Amniotic stem cell (primary cell): ENCODE results near the gene LARGE2.

Source experiments
- DNase-seq: peaks from one replicate; lab custom pipeline; 2025; lab: John Stamatoyannopoulos, UW

LARGE2 gene

GRCh38 chr11:45930031-45930794, 7.8 kb downstream of the LARGE2 start:
- DNase-seq = no peak

GRCh38 chr11:45930951-45931570, 8.6 kb downstream of the LARGE2 start:
- no peak for DNase-seq

- DNase-seq = no peak
Measured at GRCh38 chr11:45931739-45932138, 9.3 kb downstream of the LARGE2 start.

DNA sequence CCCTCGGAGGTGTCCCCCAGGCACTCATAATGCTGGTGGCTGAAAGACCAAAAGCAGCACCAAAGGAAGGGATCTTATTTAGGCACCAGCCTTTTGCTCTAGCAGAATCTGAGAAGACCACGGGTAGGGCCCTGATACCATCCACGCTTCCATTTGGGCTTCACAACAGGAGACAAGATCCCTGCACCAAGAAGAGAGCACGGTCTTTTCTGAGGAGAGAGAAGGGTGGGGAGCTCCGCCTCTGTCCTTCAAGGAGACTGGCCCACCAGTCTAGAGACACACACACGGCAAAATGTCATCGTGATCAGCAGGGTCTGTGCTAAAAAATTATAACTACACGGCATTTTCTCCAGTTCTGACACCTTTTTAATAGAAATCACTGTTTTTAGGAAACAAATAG, 9.8 kb downstream of the LARGE2 start:
- DNase-seq = no peak

DNA sequence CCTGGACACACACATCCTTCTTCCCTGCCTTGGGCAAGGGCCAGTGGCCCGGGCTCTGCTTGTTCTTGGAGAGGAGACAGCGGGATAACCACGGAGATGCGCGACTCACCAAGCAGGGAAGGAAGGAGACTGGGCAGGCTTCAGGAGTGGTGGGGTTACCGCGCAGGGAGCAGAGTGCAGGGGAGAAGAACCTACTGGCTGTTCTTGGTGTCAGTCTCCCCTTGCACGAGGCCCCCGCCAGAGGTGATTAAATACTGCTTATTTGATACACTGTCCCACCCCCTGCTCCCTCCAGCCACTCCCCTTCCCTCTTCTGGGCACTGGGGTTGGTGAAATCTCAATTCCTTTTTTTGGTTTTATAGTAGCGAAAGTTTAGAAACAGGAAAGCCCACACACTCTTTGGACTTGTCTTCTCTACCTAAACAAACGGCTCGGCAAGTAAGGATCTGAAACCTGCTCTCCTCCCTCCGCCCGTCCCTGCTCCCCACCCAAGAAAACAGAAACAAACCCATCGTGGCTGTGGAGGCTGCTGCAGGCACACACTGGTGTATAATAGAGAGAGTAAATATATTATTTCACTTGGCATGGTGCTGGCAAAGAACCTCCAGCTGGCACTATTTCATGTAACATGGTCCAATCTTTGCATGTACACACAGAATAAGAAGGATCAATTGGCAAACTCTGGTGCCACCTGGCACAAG, 10.8 kb downstream of the LARGE2 start:
- DNase-seq = no peak

DNA sequence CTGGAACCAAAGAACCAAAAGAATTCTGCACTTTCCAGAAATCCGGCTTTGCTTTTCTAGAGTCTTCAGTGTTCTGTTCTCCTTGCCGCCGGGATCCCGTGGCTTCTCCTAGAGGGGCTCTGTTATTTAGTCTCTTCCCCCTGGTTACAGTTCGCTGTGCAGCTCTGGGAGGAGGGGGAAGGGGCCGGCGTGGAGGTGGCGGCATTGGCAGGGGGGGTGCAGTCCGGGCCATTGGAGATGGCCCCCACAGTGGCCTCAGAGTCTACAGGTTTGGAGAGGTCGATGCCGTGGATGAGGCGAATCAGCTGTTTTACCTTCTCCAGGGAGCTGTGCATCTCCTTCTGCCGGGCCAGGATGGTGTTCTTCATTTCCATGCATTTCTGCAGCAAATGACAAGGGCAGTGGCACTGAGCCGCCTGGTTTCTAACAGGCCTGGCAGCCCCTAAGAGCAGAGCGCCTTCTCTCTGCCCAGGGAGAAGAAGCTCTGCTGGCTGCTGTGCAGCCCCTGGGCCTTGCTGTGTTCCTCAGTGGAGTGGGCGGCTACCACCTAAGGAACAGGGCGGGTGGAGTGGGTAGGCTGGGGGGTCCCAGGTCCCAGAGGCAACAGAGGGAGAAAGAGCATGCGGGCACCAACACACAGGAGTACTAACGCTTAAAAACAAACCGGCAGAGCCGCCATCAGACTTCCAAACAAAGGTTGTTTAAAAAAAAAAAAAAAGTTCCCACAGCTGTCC, 11.6 kb downstream of the LARGE2 start:
- DNase-seq = no peak

DNA sequence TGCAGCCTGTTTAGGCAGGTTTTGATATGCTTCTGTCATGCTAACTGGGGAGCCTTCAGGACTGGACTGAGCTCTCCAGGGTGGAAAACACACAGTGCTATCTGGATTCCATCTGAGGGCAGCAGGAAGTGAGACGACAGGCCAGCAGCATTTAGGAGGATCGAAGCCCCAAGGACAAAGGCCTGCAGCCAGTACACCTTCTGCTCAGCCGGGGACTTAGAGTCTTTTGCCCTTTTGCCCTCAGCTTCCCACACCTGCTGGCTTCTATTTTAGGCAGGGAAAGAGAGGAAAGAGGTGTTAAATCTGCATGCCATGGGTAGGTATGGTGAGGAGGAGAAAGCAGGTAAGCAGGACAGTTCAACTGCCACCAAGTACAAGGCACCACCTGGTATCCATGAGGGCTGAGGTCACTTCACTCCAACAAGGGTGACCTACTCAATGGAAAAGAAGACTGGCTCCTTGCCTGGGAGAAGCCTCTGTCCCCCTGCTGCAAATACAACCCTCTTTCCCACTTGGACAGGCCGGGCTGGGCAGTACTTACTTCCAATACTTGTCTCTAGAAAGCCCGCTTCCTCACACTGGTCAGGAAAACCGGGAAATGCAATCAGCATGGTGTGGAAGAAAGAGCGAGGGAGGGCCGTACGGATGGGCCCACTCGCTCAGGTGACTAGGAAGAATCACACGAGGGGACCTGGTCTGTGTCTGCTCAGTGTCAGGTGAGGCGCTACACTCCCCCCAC, 12.3 kb downstream of the LARGE2 start:
- no peak for DNase-seq

GRCh38 chr11:45935349-45936064, 13.1 kb downstream of the LARGE2 start:
- no peak for DNase-seq

DNA sequence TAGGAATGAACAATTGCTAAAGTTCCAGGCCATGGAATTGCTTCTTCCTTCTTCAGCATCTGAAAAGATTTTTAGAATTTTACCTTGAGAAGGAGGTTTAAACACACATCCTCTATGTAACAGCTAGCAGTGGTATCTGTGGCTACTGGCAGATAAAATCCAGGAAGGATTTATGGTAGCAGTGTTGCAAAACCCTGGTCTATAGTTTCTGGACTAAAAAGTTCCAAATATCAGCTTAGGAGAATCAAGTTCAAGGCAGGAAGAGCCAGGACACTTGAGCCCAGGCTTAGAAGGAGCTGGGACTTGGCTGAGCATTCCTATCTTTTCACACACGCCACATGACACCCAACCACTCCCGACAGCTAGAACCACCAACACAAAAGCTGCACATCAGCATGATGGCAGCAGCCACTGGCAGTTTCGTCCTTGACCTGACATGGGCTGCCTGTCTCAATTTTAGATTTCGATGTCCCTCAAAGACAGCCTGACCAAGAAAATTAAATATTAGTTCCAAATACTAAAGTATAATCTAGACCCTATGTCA, 14.1 kb downstream of the LARGE2 start:
- no peak for DNase-seq

GRCh38 chr11:45937916-45938315, 15.5 kb downstream of the LARGE2 start:
- DNase-seq = no peak

GRCh38 chr11:45939836-45940235, 17.4 kb downstream of the LARGE2 start:
- no peak for DNase-seq

GRCh38 chr11:45941285-45941684, 18.8 kb downstream of the LARGE2 start:
- no peak for DNase-seq

- DNase-seq = no peak
Measured at GRCh38 chr11:45942381-45942780, 19.9 kb downstream of the LARGE2 start.

DNA sequence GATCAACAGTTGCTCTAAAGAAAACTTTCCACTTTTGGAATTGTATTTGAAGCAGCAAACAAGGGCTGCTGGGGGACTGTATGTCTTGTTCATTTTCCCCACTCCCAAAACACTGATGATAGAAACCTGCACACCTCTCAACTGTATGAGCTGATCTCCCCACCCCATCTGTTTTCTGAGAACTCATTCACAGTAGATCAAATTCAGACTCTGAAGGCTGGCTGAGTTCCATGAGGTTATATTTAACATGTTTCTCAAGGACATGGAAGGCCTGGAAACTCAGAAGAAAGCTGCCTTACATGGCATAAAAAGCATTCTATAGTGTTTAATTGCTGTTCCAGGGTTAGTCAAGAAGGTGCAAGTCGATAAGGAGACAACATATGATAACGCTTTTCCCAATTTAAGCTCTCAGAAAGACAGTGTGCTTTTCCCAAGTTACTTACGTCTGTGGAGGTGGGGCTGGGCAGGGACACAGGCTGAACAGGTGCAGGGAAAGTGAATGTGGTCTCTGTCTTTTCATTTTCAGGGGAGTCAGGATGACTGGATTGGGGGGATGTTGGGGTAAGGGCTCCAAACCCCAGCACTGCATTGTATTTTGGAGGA, 23.0 kb downstream of the LARGE2 start:
- no peak for DNase-seq

DNA sequence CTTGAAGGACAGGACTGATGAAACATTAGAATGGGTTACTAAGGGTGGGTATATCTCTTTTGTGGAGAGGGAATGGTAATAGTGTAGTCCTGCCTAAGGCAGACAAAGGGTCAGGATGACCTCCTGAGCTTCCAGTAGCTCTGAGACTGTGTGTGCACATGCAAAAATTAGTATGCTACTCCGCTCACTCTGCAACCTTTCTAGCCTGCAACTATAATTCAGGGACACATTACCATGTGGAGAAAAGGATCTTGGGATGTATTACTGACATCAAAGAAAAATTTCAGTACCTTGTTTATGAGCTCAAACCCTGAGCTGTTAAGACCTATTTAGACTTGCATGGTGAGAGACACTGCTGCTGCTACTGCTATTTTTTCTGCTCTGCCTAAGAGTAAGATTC, 25.4 kb downstream of the LARGE2 start:
- DNase-seq = no peak

DNA sequence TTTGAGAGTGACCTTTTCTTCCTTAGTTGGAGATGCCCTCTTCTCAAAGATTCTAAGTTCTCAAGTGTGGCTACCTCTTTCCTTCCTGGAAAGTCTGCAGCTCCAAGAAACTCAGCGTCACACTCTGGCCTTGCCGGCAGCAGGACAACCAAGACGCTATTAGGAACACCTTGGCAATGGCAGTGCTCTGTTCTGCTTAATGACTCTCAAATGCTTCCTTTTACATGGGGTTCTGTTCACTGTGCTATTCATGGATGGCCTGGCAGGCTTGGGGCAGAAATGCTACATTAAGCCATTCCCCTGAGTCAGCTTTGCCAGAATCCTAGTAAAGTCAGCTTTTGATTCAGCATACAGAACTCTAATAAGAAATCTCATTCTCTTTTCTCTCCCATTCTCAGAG, 25.9 kb downstream of the LARGE2 start:
- no peak for DNase-seq

- DNase-seq = no peak
Measured at GRCh38 chr11:45949992-45950407, 27.5 kb downstream of the LARGE2 start.

DNA sequence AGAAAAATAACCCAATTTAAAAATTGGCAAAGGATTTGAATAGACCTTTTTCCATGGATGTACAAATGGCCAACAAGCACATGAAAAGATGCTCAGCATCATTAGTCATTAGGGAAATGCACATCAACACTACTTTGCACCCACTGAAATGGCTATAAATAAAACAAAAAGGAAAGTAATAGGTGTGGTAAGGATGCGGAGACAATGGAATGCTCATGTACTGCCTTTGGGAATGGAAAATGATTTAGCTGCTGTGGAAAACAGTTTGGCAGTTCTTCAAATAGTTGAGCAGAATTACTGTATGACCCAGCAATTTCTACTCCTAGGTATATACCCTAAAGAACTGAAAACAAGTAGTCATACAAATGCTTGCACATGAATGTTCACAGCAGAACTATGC, 37.4 kb downstream of the LARGE2 start:
- no peak for DNase-seq

DNA sequence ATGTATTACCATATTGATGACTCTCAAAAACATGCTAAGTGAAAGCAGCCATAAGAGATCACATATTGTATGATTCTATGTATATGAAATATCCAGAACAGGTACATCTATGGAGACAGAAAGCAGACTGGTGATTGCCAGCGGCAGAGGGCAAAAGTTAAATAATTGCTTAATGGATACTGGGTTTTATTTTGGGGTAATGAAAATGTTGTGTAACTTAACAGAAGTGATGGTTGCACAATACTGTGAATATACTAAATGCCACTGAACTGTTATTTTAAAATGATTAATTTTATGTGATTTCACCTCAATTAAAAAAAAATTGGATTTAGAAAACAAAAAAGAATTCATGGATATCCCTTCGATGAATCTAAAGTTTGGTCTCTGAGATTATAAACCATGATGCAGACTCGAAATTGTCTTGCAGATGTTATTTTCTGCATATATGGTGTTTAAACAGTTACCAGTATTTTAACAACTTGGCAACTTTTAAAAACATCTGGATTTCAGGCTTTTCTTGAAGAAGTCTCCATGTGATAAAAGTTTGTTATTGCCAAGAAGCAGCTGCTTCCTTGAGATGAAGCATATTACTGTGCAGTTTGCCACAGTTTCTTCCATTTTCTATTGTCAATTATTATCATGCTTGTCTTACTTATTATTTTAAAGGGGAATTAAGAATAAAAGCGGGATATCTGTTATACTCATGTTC, 38.1 kb downstream of the LARGE2 start:
- DNase-seq = no peak

DNA sequence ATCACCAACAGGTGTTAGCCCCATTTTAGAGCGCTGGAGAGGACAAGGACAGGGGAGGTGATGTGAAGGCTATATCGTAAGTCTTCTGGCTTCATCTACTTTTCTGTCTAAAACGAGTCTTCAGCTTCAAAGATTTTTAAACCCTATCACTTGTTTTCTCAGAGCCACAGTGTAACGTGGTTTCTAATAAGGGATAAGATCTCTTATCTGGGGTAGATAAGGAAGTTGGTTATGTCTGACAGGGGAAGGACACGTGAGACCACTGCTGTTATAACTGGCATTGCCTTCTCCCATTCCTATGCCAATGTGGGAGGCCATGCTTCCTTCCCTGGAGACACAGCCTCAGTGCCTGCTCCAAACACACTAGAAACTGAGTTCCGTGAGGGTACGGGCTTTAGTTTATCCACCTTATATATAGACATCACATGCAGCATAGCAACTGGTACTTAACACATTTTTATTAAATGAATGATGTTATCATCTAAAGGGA, 39.3 kb downstream of the LARGE2 start:
- no peak for DNase-seq
